ENCODE measurements around the gene GOLGA6L26.
"Not testable (repeated sequence)": the region's sequence is repeated elsewhere in the genome, so short reads cannot be mapped to it uniquely, and the experiment has no call there.

GOLGA6L26 gene

GRCh38 chr15:23334096-23334495 is at the start of gene GOLGA6L26:
Gene GOLGA6L26, minus strand, starts transcription at chr15:23334196. Its CDS starts 61 bp downstream, at chr15:23334135.
- DNase-seq, result not testable (repeated sequence)

- not testable (repeated sequence) for DNase-seq
These were observed 47.2 kb upstream of the GOLGA6L26 start for GRCh38 chr15:23381192-23381591.

GRCh38 chr15:23380700-23381099 is 46.7 kb upstream of the GOLGA6L26 start:
- DNase-seq, result not testable (repeated sequence)

GRCh38 chr15:23378946-23379345 is 45.0 kb upstream of the GOLGA6L26 start:
- not testable (repeated sequence) for DNase-seq

- DNase-seq, result not testable (repeated sequence)
These were observed 40.2 kb upstream of the GOLGA6L26 start for GRCh38 chr15:23374226-23374625.

- not testable (repeated sequence) for DNase-seq
These were observed 39.0 kb upstream of the GOLGA6L26 start for GRCh38 chr15:23372891-23373600.

GRCh38 chr15:23372284-23372683 is 38.3 kb upstream of the GOLGA6L26 start:
- no peak for DNase-seq

GRCh38 chr15:23371868-23372267 is 37.9 kb upstream of the GOLGA6L26 start:
- not testable (repeated sequence) for DNase-seq

GRCh38 chr15:23371134-23371533 is 37.1 kb upstream of the GOLGA6L26 start:
- DNase-seq, result not testable (repeated sequence)

- DNase-seq, result no peak
These were observed 36.6 kb upstream of the GOLGA6L26 start for GRCh38 chr15:23370578-23370977.

GRCh38 chr15:23364261-23364660 is 30.3 kb upstream of the GOLGA6L26 start:
- not testable (repeated sequence) for DNase-seq

- DNase-seq, result not testable (repeated sequence)
These were observed 28.6 kb upstream of the GOLGA6L26 start for GRCh38 chr15:23362622-23363021.

GRCh38 chr15:23354448-23354847 is 20.5 kb upstream of the GOLGA6L26 start, which contains the start of gene GOLGA8S:
Gene GOLGA8S, plus strand, starts transcription at chr15:23354748. Its CDS starts 62 bp downstream, at chr15:23354810.
- not testable (repeated sequence) for DNase-seq

GRCh38 chr15:23311233-23311632 is 22.8 kb downstream of the GOLGA6L26 start:
- DNase-seq, result not testable (repeated sequence)

- not testable (repeated sequence) for DNase-seq
These were observed 28.1 kb downstream of the GOLGA6L26 start for GRCh38 chr15:23305921-23306320.

- not testable (repeated sequence) for DNase-seq
These were observed 29.2 kb downstream of the GOLGA6L26 start for GRCh38 chr15:23304805-23305204.

- not testable (repeated sequence) for DNase-seq
These were observed 29.7 kb downstream of the GOLGA6L26 start for GRCh38 chr15:23304267-23304666.

GRCh38 chr15:23303654-23304053 is 30.3 kb downstream of the GOLGA6L26 start:
- not testable (repeated sequence) for DNase-seq

GRCh38 chr15:23303246-23303645 is 30.8 kb downstream of the GOLGA6L26 start:
- not testable (repeated sequence) for DNase-seq

Measured in DMS53 (cell line).